ENCODE measurements around the gene DLD.

- TF ChIP-seq, protein P1, sequence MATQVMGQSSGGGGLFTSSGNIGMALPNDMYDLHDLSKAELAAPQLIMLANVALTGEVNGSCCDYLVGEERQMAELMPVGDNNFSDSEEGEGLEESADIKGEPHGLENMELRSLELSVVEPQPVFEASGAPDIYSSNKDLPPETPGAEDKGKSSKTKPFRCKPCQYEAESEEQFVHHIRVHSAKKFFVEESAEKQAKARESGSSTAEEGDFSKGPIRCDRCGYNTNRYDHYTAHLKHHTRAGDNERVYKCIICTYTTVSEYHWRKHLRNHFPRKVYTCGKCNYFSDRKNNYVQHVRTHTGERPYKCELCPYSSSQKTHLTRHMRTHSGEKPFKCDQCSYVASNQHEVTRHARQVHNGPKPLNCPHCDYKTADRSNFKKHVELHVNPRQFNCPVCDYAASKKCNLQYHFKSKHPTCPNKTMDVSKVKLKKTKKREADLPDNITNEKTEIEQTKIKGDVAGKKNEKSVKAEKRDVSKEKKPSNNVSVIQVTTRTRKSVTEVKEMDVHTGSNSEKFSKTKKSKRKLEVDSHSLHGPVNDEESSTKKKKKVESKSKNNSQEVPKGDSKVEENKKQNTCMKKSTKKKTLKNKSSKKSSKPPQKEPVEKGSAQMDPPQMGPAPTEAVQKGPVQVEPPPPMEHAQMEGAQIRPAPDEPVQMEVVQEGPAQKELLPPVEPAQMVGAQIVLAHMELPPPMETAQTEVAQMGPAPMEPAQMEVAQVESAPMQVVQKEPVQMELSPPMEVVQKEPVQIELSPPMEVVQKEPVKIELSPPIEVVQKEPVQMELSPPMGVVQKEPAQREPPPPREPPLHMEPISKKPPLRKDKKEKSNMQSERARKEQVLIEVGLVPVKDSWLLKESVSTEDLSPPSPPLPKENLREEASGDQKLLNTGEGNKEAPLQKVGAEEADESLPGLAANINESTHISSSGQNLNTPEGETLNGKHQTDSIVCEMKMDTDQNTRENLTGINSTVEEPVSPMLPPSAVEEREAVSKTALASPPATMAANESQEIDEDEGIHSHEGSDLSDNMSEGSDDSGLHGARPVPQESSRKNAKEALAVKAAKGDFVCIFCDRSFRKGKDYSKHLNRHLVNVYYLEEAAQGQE (IDR thresholded peaks at IDR 0.05; ENCODE audit: unreplicated experiment) = no peak
- TF ChIP-seq EZH2 (IDR thresholded peaks at IDR 0.05; ENCODE audit: low read depth, unreplicated experiment) (no peak), EZH2phosphoT487 (IDR thresholded peaks at IDR 0.05; ENCODE audit: unreplicated experiment) (no peak), JUNB (IDR thresholded peaks at IDR 0.05; ENCODE audit: unreplicated experiment) (no peak), CREB1 (CRISPR knock-in tag; IDR thresholded peaks at IDR 0.05; ENCODE audit: low read depth) (no peak), STAT1 (IDR thresholded peaks at IDR 0.05; ENCODE audit: unreplicated experiment) (no peak), POLR2AphosphoS5 (IDR thresholded peaks at IDR 0.05; ENCODE audit: low read depth) (no peak), ZNF114 (CRISPR knock-in tag; IDR thresholded peaks at IDR 0.05) (no peak), NANOG (IDR thresholded peaks at IDR 0.05; ENCODE audit: borderline replicate concordance) (no peak), ZNF331 (CRISPR knock-in tag; IDR thresholded peaks at IDR 0.05; ENCODE audit: low read depth) (no peak), ETS1 (IDR thresholded peaks at IDR 0.05) (no peak)
- TF ChIP-seq, protein P2, sequence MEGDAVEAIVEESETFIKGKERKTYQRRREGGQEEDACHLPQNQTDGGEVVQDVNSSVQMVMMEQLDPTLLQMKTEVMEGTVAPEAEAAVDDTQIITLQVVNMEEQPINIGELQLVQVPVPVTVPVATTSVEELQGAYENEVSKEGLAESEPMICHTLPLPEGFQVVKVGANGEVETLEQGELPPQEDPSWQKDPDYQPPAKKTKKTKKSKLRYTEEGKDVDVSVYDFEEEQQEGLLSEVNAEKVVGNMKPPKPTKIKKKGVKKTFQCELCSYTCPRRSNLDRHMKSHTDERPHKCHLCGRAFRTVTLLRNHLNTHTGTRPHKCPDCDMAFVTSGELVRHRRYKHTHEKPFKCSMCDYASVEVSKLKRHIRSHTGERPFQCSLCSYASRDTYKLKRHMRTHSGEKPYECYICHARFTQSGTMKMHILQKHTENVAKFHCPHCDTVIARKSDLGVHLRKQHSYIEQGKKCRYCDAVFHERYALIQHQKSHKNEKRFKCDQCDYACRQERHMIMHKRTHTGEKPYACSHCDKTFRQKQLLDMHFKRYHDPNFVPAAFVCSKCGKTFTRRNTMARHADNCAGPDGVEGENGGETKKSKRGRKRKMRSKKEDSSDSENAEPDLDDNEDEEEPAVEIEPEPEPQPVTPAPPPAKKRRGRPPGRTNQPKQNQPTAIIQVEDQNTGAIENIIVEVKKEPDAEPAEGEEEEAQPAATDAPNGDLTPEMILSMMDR (conservative IDR thresholded peaks at IDR 0.05; ENCODE audit: low read depth in 2 of 2) = no peak
These were observed 32.7 kb upstream of the DLD start for GRCh38 chr7:107858280-107858679.

All from GM23338 (cell line).